K562 (cell line): Measurements from ENCODE around the gene ELF3. TPM values are rescaled to one million over a fixed set of nuclear protein-coding genes. Genes with fewer than 3 reads are reported as not detected.

ENCODE experiments used
- ATAC-seq: fragments of 200-7000 bp; cut with Tn5 transposase; 3 replicates; pipeline ENCODE4 v1.9.1; 2020; ENCODE audit warnings: moderate library complexity
- BruUV-seq: library from RNA; stranded (reverse); fragments of 400-500 nt; replicated peaks from 2 replicates; lab custom pipeline; 2021; lab: Mats Ljungman, UMichigan
- CTCF ChIA-PET: fragments of 300-600 bp; formaldehyde crosslinking; extraction: SDS; loops from one replicate; lab custom pipeline; 2021; ENCODE audit warnings: low intra/inter-chr PET ratio; lab: Yijun Ruan, JAX
- POLR2A ChIA-PET: fragments of 300-600, 350-650 bp; sonication (Branson Sonifier 250); formaldehyde crosslinking; extraction: SDS; loops from one replicate; lab custom pipeline; 2021; ENCODE audit warnings: antibody characterized with exemption, inconsistent platforms; lab: Yijun Ruan, JAX
- DNase-seq, 4 experiments: peaks; one replicate each; pipeline versions ENCODE4 v3.0.0 to v3.0.0-alpha.2; 2011 to 2018; ENCODE audit warnings: low spot score in 3 of 4, mixed read lengths in 3 of 4; ENCODE audit errors: extremely low read depth in 1 of 4
- FAIRE-seq: peaks from 2 replicates; lab custom pipeline; 2011; peaks lifted over from hg19 to GRCh38; lab: Jason Lieb, UNC
- H2AFZ ChIP-seq: 2 replicates; pipeline ENCODE4 v1.6.0; 2011; ENCODE audit warnings: low read depth, low read length, control low read depth, inconsistent platforms
- H3K27ac ChIP-seq: fragments of 200-600 bp; 3 replicates; pipeline ENCODE4 v1.8.0; 2011; ENCODE audit warnings: low read depth, mild to moderate bottlenecking, control low read depth, inconsistent platforms, low read length, moderate library complexity, mixed read lengths; ENCODE audit errors: extremely low read depth
- H3K27me3 ChIP-seq, 2 experiments: fragments of 300-600 bp in 1 of 2; 2 replicates in 1 of 2; 3 replicates in 1 of 2; pipeline versions ENCODE4 v1.6.0 to v1.8.0; 2011; ENCODE audit warnings: inconsistent platforms in 2 of 2, low read length in 2 of 2, mild to moderate bottlenecking in 1 of 2, mixed read lengths in 1 of 2, moderate library complexity in 1 of 2; ENCODE audit not compliant: control insufficient read depth in 2 of 2, insufficient read depth in 2 of 2
- H3K36me3 ChIP-seq: fragments of 300-600 bp; 3 replicates; pipeline ENCODE4 v1.8.0; 2011; ENCODE audit warnings: mild to moderate bottlenecking, low read length, inconsistent platforms; ENCODE audit not compliant: control insufficient read depth, insufficient read depth
- H3K4me1 ChIP-seq, 2 experiments: fragments of 200-600 bp in 1 of 2; replicated peaks in 1 of 2; 2 replicates in 1 of 2; 3 replicates in 1 of 2; pipeline versions ENCODE4 v1.5.1 to v1.8.0; 2011; ENCODE audit warnings: inconsistent platforms in 2 of 2, low read length in 2 of 2, mild to moderate bottlenecking in 1 of 2, mixed read lengths in 1 of 2, moderate library complexity in 1 of 2; ENCODE audit not compliant: control insufficient read depth in 2 of 2, insufficient read depth in 2 of 2
- H3K4me2 ChIP-seq: 2 replicates; pipeline ENCODE4 v1.6.1; 2011; ENCODE audit warnings: low read length, control low read depth, inconsistent platforms, mixed read lengths; ENCODE audit not compliant: insufficient read depth
- H3K4me3 ChIP-seq: fragments of 200-600 bp; sonication (generic), shearing (Covaris generic); 2 replicates; pipeline ENCODE4 v1.5.1; 2016; ENCODE audit warnings: control low read depth, inconsistent platforms
- H3K79me2 ChIP-seq: fragments of 200-600 bp; 3 replicates; pipeline ENCODE4 v1.8.0; 2011; ENCODE audit warnings: low read length, inconsistent platforms; ENCODE audit not compliant: control insufficient read depth, insufficient read depth
- H3K9ac ChIP-seq, 2 experiments: 2 replicates each; pipeline versions ENCODE4 v1.6.0 to v1.6.1; 2011; ENCODE audit warnings: low read depth in 2 of 2, low read length in 2 of 2, control low read depth in 1 of 2, inconsistent platforms in 1 of 2, mild to moderate bottlenecking in 1 of 2, mixed read lengths in 1 of 2; ENCODE audit not compliant: insufficient read depth in 1 of 2
- H3K9me1 ChIP-seq: one replicate; pipeline ENCODE4 v1.6.0; 2011; ENCODE audit warnings: inconsistent platforms, mild to moderate bottlenecking, low read length, moderate library complexity; ENCODE audit not compliant: control insufficient read depth, insufficient read depth
- H3K9me3 ChIP-seq: replicated peaks from 2 replicates; pipeline ENCODE4 v1.5.1; 2011; ENCODE audit warnings: low read depth, low read length, inconsistent platforms; ENCODE audit not compliant: control insufficient read depth, insufficient read depth
- H4K20me1 ChIP-seq: replicated peaks from 2 replicates; pipeline ENCODE4 v1.6.1; 2011; ENCODE audit warnings: low read length, inconsistent platforms, mixed read lengths; ENCODE audit not compliant: control insufficient read depth, insufficient read depth
- JUND ChIP-seq, 2 experiments: IDR thresholded peaks; 2 replicates in 1 of 2; 3 replicates in 1 of 2; pipeline ENCODE4 v1.6.1; 2011; ENCODE audit warnings: borderline replicate concordance in 2 of 2, low read depth in 2 of 2, low read length in 2 of 2, improper control_type of control experiment in 1 of 2, missing biosample characterization in 1 of 2, missing genetic modification characterization in 1 of 2, missing genetic modification reagents in 1 of 2
- MEF2D ChIP-seq: conservative IDR thresholded peaks from 2 replicates; pipeline ENCODE4 v1.6.1; 2016; ENCODE audit warnings: low read depth, missing genetic modification characterization, missing compliant biosample characterization
- NFRKB ChIP-seq: fragments of 450-650 bp; IDR thresholded peaks from 2 replicates; pipeline ENCODE4 v1.6.1; 2016; ENCODE audit warnings: low read depth
- XRCC5 ChIP-seq: fragments of 200-400 bp; formaldehyde crosslinking; IDR thresholded peaks from 2 replicates; pipeline ENCODE4 v1.6.1; 2017; ENCODE audit warnings: low read depth, mild to moderate bottlenecking, low read length
- ZFX ChIP-seq: sonication (generic); formaldehyde crosslinking; IDR thresholded peaks from 2 replicates; pipeline ENCODE4 v1.8.0; 2022; ENCODE audit warnings: mild to moderate bottlenecking, missing genetic modification reagents, moderate library complexity
- ZNF133 ChIP-seq: fragments of 250-450 bp; sonication (Bioruptor Pico); IDR thresholded peaks from 2 replicates; pipeline ENCODE4 v1.4.0; 2020; ENCODE audit warnings: mild to moderate bottlenecking
- ZNF384 ChIP-seq: IDR thresholded peaks from 2 replicates; pipeline ENCODE4 v1.6.1; 2012; ENCODE audit warnings: low read depth, low read length, improper control_type of control experiment
- ZNF583 ChIP-seq: fragments of 250-450 bp; sonication (Bioruptor Pico); IDR thresholded peaks from 2 replicates; pipeline ENCODE4 v1.4.0; 2020
- ZNF696 ChIP-seq: fragments of 250-450 bp; sonication (Bioruptor Pico); conservative IDR thresholded peaks from 2 replicates; pipeline ENCODE4 v1.4.0; 2020; ENCODE audit warnings: mild to moderate bottlenecking, moderate library complexity
- ZNF75A ChIP-seq: fragments of 450-650 bp; formaldehyde crosslinking; IDR thresholded peaks from 2 replicates; pipeline ENCODE4 v1.4.0; 2020; ENCODE audit warnings: mild to moderate bottlenecking
- WGBS: fragments of 100-300 bp; shearing (Covaris generic); methylation state at CpG from one replicate; pipeline ENCODE4 v1.1.6; 2016; ENCODE audit warnings: low coverage, mixed read lengths; ENCODE audit not compliant: insufficient coverage; ENCODE audit errors: missing lambda C conversion rate; 5-methylcytosine and 5-hydroxymethylcytosine counted together
- in situ Hi-C: fragments of 300-500 bp; cut with MboI; formaldehyde crosslinking; loops from 4 replicates; pipeline ENCODE4 v1.15.0; 2018; ENCODE audit warnings: inconsistent platforms, mixed read lengths
- intact Hi-C: fragments of 100-400 bp; cut with micrococcal nuclease; formaldehyde crosslinking; loops from 2 replicates; pipeline ENCODE4 v1.14.2; 2022
- polyA plus RNA-seq, 8 experiments: library from polyadenylated mRNA; depleted of rRNA in 4 of 8; stranded (reverse) in 5 of 8; unstranded in 3 of 8; fragments of >200 nt; fragmentation: Nextera tagmentation in 2 of 8; fragmentation: Illumina TruSeq in 1 of 8; extraction: Ambion mirVana in 2 of 8; extraction: Trizol in 1 of 8; gene quantifications; 2 replicates each; pipeline versions ENCODE4 v1.2.1 to v1.2.3, GENCODE V29; 2011 to 2014; ENCODE audit warnings: inconsistent platforms in 1 of 8, missing spikeins in 1 of 8
- total RNA-seq, 7 experiments: library from RNA; depleted of rRNA in 6 of 7; stranded (reverse); fragments of >200 nt in 6 of 7; fragmentation: Illumina TruSeq in 2 of 7; extraction: Trizol in 2 of 7; gene quantifications; 2 replicates each; pipeline versions ENCODE4 v1.2.1 to v1.2.3, GENCODE V29; 2011 to 2021; ENCODE audit warnings: low replicate concordance in 1 of 7
- TF ChIP-seq, protein P1 (sequence below), 2 experiments: IDR thresholded peaks; 2 replicates each; pipeline ENCODE4 v1.6.1; 2012; ENCODE audit warnings: improper control_type of control experiment in 2 of 2, low read depth in 2 of 2, low read length in 2 of 2, borderline replicate concordance in 1 of 2
- TF ChIP-seq, protein P2 (sequence below): fragments of 250-450 bp; sonication (Bioruptor Pico); IDR thresholded peaks from 2 replicates; pipeline ENCODE4 v1.4.0; 2020; ENCODE audit warnings: mild to moderate bottlenecking, moderate library complexity, borderline replicate concordance

ELF3 gene
- total and polyA plus RNA-seq, 9 of the 15 experiments (the other 6 are each of a cell fraction or from before 2014, with no cell fraction given): 0.03 to 1.2 (median 0.07) TPM; not detected in 4

DNA sequence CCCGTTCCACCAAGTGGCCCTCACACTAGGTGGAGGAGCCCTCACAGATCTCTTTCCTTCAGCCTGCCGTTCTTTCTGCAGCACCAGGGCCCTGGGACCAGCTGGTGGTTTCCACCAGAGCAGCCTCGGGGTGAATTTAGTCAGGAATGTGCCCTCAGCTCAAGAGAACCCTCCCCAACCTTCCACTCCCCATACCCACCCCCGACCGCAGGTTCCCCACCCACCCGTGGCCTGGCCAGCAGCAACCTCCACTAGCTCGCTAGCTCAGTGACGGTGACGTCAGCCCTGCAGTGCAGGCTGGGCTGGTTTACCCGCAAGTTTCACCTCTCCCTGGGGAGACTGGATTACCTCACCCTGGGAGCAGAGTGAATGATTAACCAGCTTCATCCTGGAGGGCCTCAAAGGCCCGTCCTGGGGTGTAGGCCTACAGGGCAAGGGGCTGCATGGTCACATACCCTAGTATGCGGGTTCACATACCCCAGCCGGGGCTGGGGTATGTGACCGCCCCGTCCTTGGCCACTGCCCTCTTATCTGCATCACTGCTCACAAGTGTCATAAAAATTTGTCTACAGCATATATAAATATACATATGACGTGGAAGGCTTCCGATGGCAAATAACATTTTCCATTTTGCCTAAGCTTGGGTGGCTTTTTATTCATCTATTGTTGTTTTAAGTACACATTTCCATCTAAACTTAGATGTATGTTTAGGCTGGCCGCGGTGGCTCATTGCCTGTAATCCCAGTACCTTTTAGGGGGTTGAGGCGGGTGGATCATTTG lies 24.5 kb downstream of the ELF3 start:
- H3K27me3 ChIP-seq: peaks cover 4 to 10% of the 10 kb centered on the region in 2 experiments; a peak in 2 of 5 replicates
- no peaks in the 10 kb centered on the region for H3K9me1 ChIP-seq
- no peak overlapping the region for H3K4me2 ChIP-seq
- 0 out of 2 replicates have a peak, but pooled peaks cover 5% of the 10 kb centered on the region for H4K20me1 ChIP-seq
- no peaks in the 10 kb centered on the region for H3K9me3 ChIP-seq
- H3K9ac ChIP-seq: no peak overlapping the region
- peaks cover 9% of the 10 kb centered on the region in 2 experiments for H3K4me1 ChIP-seq
- WGBS: 16% methylated on average over 19 of the region's 20 CpGs
- H2AFZ ChIP-seq: 0 out of 2 replicates have a peak overlapping the region, but pooled peaks have one; percentile 32
- intact Hi-C loops (no loop called here), in situ Hi-C loops (no loop called here)
- H3K27ac ChIP-seq: no peak overlapping the region
- H3K79me2 ChIP-seq: no peaks in the 10 kb centered on the region
- ChIA-PET CTCF (no interaction called here), POLR2A (interaction anchor here (0.5 to 1.2 kb wide), 3 partner anchors 12 to 469 kb away, joined by 3 to 5 read pairs (median 4); no protein-coding TSS in a partner anchor)
- peak; percentile 95 for ATAC-seq
- no TSS peak for BruUV-seq
- no peaks in the 10 kb centered on the region for H3K36me3 ChIP-seq
- FAIRE-seq: peak; percentile 65
- peak; percentile 49 to 68 (median 62) for DNase-seq
- no peak overlapping the region for H3K4me3 ChIP-seq
- TF ChIP-seq ZFX (CRISPR knock-in tag) (peak; percentile 39; the same call in 1 of the 2 replicates), JUND (IDR thresholded peaks at IDR 0.05; ENCODE audit: borderline replicate concordance, low read depth, low read length) (peak; percentile 91), JUND (tag; IDR thresholded peaks at IDR 0.05; ENCODE audit: borderline replicate concordance, low read depth, low read length) (peak; percentile 87), ZNF384 (no peak), ZNF133 (CRISPR knock-in tag) (no peak), MEF2D (tag) (no peak), ZNF75A (CRISPR knock-in tag) (no peak), XRCC5 (no peak), NFRKB (no peak), ZNF583 (no peak), ZNF696 (CRISPR knock-in tag) (no peak)
- TF ChIP-seq, protein P1, sequence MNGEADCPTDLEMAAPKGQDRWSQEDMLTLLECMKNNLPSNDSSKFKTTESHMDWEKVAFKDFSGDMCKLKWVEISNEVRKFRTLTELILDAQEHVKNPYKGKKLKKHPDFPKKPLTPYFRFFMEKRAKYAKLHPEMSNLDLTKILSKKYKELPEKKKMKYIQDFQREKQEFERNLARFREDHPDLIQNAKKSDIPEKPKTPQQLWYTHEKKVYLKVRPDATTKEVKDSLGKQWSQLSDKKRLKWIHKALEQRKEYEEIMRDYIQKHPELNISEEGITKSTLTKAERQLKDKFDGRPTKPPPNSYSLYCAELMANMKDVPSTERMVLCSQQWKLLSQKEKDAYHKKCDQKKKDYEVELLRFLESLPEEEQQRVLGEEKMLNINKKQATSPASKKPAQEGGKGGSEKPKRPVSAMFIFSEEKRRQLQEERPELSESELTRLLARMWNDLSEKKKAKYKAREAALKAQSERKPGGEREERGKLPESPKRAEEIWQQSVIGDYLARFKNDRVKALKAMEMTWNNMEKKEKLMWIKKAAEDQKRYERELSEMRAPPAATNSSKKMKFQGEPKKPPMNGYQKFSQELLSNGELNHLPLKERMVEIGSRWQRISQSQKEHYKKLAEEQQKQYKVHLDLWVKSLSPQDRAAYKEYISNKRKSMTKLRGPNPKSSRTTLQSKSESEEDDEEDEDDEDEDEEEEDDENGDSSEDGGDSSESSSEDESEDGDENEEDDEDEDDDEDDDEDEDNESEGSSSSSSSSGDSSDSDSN (IDR thresholded peaks at IDR 0.05; ENCODE audit: borderline replicate concordance in 1 of 2, low read depth in 2 of 2, low read length in 2 of 2): no peak
- TF ChIP-seq, protein P2, sequence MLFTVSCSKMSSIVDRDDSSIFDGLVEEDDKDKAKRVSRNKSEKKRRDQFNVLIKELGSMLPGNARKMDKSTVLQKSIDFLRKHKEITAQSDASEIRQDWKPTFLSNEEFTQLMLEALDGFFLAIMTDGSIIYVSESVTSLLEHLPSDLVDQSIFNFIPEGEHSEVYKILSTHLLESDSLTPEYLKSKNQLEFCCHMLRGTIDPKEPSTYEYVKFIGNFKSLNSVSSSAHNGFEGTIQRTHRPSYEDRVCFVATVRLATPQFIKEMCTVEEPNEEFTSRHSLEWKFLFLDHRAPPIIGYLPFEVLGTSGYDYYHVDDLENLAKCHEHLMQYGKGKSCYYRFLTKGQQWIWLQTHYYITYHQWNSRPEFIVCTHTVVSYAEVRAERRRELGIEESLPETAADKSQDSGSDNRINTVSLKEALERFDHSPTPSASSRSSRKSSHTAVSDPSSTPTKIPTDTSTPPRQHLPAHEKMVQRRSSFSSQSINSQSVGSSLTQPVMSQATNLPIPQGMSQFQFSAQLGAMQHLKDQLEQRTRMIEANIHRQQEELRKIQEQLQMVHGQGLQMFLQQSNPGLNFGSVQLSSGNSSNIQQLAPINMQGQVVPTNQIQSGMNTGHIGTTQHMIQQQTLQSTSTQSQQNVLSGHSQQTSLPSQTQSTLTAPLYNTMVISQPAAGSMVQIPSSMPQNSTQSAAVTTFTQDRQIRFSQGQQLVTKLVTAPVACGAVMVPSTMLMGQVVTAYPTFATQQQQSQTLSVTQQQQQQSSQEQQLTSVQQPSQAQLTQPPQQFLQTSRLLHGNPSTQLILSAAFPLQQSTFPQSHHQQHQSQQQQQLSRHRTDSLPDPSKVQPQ (CRISPR knock-in tag): no peak
